HG02938 (cell line): ENCODE results near the gene ILK.

Experiments
- ATAC-seq: cut with Tn5 transposase; IDR thresholded peaks from one replicate; pipeline ENCODE4 v1.9.1; 2021; ENCODE audit warnings: mild to moderate bottlenecking, moderate library complexity; ENCODE audit not compliant: unreplicated experiment

Gene ILK

DNA sequence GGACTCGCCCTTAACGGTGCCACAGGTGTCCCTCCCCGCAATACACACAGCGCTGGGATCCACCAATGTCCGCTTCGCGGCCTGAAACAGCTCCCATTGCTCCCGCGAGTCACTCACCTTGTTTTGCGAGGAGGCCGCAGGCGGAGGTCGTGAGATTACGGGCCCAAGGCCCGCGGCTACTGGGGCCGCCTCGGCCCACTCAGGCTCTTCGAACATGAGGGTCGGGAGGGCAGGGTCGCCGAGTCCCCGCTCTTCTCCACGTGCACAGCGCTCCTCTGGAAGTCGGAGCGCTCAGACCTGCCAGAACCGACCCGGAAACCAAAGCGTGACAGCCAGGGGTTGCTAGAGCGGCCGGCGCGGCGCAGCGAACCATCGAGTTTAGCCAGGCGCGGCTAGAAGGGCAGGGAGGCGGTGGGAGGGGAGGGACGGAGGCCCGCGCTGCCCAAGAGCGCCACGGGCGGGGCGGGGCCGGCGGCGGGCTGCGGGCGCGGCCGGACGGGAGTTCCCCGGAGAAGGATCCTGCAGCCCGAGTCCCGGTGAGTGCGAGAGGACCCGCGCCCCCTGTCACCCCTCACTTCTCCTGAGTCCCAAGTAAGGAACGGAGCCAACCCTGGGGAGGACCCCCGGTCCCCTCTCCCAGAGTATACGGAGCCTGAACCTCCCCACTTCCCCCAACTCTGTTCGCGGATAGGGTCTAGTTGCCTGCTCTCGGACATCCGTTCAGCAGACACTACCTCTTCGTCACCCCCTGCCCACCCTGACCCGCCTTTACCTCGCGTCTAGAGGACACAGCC is at the start of gene ILK, which contains the start of gene RRP8:
ILK (plus strand) TSS at position 488 of the 794 bp plus-strand sequence. CDS start 498 bp downstream, outside the sequence.
RRP8 (minus strand) TSS at position 330 of the 794 bp plus-strand sequence; CDS start at position 216, 114 bp downstream.
- ATAC-seq = peak; percentile 66

GRCh38 chr11:6554828-6555706 is 48.5 kb upstream of the ILK start:
- ATAC-seq = no peak

- no peak for ATAC-seq
Observed at GRCh38 chr11:6556139-6556949, 47.2 kb upstream of the ILK start.

DNA sequence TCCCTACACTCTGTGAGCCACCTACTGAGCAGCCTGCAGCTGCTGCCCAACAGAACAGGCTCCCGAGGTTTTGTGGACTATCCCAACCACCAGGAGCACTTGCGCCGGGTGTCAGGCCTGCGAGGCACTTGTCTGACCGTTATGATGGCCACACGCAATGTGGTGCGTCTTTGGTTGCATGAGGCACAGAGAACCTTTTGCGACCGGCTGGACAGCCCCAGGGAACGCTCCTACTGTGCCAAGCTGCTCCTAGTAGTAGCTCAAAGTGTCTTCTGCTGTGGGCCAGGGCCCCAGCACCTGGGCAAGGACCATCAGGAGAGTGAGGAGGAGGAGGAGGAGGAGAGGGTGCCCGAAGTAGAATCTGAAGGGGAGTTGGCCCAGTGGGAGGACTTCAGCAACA is 46.5 kb upstream of the ILK start:
- no peak for ATAC-seq

DNA sequence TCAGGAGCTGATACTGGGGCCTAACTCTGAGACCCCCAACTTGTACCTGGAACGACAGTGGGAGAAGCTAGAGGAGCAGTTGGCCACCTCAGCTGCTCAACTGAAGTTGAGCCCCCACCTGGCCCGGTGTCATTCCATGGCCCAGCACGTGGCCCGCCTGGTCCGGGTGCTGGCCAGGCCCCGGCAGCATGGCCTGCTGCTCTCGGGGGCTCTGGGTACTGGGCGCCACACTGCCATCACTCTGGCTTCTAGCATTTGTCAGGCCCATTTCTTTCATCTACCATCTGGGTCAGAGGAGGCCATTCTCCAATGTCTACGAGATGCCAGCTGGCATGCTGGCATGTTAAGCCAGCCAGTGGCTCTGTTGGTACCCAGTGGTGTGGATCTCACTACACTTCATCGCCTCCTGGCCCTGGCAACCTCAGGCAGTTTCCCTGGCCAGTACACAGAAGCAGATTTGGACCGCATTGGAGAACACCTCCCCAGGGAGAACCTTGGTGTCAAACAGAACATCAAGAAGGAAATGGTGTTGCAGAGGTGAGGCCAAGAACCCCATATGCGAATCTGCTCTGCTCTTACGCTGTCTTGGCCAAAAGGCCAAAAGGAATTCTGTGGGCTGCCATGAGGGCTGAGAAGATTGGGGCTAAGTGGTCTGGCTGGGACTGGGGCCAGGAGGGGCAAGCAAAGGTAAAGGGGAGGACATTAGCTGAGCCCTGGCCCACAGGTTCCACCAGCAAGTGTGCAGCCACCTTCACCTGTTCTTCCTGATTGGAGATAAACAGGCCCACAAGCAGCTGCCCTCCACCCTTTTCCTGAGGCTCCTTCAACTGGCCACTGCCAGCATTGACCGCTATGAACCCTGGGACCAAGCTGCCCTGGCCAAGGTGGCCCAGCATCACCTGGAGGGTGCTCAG is 45.6 kb upstream of the ILK start:
- no peak for ATAC-seq

DNA sequence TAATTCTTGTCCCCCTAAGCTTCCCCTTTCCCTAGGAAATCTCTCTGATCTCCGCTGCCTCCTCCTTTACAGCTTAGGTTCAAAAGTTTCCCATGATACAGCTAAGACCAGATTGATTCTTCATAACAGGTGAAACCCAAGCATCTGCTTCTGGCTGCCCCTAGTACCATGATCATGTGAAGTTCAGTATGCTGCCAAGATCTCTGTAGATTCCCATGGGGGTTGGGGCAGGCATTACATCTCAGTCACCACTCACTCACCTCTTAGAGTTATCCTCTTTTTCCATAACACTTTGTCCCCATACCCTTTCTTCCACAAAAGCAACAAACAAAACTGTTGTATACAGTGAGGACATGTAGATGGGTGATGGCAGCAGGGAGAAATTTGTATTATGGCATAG is 44.2 kb upstream of the ILK start:
- ATAC-seq = no peak

DNA sequence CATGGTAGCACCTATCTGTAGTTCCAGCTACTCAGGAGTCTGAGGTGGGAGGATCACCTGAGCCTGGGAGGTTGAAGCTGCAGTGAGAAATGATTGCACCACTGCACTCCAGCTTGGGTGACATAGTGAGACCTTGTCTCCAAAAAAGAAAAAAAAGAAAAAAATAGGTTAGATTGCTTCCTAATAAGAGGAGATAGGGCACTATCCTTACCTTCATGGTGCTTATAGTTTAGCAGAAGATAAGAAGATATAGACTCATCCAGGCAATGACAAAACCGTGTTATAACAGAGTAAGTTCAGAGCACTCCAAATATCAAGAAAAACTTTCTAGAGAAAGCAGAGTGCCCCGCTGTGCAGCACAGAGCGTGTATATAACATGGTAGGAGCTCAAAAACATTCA is 42.3 kb upstream of the ILK start:
- ATAC-seq = no peak

- ATAC-seq = no peak
Observed at GRCh38 chr11:6563121-6563619, 40.4 kb upstream of the ILK start.

GRCh38 chr11:6563667-6564066 is 39.9 kb upstream of the ILK start:
- no peak for ATAC-seq

GRCh38 chr11:6565325-6565724 is 38.2 kb upstream of the ILK start:
- no peak for ATAC-seq

DNA sequence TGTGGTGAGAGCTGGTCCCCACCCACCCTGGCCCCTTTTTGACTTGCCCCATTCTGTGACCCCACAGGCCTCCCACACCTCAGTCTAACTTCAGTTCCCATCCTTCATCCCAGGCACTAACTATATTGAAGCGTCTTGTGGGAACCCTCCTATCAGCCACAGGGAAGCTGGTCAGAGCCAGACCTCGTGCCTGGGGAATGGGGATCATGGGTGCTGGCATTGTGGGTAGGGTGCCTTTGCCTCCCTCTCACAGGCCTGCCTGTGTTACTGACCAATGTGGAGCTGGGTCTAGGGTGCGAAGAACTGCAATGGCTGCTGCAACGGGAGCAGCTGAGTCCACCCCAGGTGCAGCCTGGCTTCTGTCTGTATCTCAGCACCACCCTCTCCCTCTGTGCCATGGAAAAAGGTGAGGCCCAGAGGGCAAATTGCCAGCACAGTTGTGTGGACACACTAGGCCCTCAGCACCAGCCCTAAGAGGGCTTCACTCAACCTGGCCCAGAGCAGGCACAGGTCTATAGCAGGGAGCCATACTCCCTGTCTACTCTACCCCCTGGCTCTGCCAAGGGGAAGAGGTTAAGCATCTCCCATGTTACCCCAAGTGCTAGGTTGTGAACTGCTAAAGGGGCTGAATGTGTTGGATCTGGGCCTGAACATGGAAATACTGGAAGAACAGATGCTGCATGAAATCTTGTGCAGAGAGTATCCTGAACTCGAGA is 37.4 kb upstream of the ILK start:
- no peak for ATAC-seq

DNA sequence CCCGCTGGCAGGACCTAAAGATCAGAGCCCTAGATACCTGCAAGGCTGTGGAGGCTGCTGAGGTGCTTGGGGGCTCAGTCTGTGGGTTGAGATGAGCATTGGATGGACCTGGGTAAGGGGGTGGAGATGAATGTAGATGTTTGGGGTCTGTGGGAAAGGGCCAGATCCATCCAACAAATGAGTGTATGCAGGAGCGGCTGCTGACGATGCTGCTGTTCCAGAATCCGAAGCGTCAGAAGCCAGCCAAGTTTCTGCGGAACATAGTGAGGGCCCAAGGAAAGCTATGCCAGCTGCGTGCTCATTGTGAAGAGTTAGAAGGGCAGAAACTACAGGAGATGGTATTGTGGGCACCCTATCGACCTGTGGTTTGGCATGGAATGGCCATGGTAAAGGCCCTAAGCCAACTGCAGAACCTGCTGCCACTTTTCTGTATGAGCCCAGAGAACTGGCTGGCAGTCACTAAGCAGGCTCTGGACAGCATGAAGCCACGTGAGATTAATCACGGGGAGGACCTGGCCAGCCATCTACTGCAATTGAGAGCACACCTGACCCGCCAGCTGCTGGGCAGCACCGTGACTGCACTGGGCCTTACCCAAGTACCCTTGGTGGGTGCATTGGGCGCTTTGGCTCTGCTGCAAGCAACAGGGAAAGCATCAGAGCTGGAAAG is 36.7 kb upstream of the ILK start:
- ATAC-seq = no peak

DNA sequence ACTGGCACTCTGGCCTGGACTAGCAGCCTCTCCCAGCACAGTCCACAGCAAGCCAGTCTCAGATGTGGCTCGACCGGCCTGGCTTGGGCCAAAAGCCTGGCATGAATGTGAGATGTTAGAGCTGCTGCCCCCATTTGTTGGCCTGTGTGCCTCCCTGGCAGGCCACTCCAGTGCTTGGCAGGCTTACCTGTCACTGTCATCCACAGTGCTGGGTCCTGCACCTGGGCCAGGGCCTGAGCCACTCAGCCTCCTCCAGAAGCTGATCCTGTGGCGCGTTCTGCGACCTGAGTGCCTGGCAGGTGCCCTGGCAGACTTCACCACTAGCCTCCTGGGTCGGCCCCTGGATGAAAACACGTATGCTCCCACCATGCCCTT is 36.2 kb upstream of the ILK start:
- no peak for ATAC-seq

DNA sequence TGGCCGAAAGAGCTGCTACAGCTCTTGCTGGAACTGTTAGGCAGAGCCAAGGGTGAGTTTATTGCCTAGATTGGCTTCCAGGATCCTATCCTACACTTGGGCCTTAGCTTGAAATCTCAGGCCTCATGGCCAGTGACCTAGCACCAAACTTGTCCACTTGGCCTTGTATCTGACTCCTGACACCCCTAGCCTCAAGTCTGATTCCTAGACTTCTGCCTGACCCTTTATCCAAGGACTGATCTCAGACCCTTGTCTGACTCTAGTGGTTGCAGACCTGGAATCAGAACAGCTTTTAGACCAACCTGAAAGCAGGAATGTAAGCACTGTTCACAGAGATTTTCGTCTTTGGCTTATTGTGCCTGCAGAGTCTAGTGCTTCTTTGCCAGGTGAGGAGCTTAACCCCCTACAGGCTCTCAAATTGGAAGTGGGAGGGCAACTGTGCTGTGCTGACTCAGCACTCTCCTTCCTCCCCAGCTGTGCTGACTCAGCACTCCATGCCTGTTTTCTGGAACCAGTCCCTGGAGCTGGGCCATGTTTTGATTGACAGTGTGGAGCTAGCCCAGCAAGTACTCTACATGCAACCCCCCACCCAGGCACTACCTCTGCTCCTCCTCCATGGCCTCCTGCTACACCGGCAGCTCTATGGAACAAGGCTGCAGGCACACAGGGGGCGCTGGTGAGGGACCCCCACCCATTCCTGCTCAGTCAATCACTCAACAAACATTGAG is 35.2 kb upstream of the ILK start:
- ATAC-seq = no peak

DNA sequence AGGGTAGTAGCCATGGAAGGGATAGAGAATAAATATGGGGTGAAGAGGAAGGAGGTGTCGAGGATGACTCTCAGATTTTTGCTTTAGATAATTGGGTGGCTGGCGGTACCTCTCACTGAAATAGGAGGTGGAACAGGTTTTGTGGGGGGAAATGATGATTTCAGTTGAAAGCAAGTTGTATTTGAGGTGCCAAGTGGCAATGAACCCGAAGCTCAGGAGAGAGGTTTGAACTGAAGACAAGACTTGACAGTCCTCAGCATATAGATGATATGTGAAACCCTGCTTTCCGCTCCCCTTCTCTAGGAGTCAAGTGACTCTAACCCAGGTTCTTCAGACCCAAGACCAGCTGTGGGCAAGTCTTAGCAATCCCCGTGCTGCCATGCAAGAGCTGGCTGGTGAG is 33.9 kb upstream of the ILK start:
- ATAC-seq = no peak

DNA sequence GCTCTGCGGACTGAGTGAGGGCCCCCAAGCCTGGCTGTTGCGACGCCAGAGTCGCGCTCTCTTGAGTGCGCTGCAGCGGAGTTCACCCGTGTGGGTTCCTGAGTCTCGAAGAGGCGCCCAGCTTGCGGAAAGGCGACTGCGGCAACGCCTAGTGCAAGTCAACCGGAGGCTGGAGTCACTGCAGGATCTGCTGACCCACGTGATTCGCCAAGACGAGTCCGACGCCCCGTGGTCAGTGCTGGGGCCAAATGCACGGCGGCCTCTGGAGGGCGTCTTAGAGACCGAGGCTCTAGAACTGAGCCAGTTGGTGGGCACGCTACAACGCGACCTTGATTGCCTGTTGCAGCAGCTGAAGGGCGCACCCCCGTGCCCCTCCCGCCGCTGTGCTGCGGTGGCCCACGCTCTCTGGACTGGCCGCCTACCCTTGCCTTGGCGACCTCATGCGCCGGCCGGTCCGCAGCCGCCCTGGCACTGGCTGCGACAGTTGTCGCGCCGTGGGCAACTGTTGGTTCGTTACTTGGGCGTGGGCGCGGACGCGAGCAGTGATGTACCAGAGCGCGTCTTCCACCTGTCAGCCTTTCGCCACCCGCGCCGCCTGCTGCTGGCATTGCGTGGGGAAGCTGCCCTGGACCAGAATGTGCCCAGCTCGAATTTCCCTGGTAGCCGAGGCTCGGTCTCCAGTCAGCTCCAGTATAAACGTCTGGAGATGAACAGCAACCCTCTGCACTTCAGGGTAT is 32.7 kb upstream of the ILK start:
- ATAC-seq = no peak

GRCh38 chr11:6571434-6572008 is 32.1 kb upstream of the ILK start:
- ATAC-seq = no peak
